Occipital lobe (tissue), 2 donors: ENCODE results near the gene LRRC1. TPM values are rescaled to one million over a fixed set of nuclear protein-coding genes. Genes with fewer than 3 reads are reported as not detected.
A peak's percentile ranks its signal among the peaks of the same experiment; 100 is the strongest.

Experiments
- DNase-seq: peaks from one replicate; lab custom pipeline; 2025; lab: John Stamatoyannopoulos, UW
- total RNA-seq: library from RNA; depleted of rRNA; stranded (reverse); fragments of >200 nt; gene quantifications from one replicate; pipeline ENCODE4 v1.2.3, GENCODE V29; 2014

LRRC1 gene
- total RNA-seq, 1 donor from 2014 or later = 12.0 TPM

GRCh38 chr6:53814353-53814752 is 19.5 kb downstream of the LRRC1 start:
- no peak for DNase-seq

- DNase-seq = no peak
Observed at GRCh38 chr6:53815381-53816119, 20.7 kb downstream of the LRRC1 start.

DNA sequence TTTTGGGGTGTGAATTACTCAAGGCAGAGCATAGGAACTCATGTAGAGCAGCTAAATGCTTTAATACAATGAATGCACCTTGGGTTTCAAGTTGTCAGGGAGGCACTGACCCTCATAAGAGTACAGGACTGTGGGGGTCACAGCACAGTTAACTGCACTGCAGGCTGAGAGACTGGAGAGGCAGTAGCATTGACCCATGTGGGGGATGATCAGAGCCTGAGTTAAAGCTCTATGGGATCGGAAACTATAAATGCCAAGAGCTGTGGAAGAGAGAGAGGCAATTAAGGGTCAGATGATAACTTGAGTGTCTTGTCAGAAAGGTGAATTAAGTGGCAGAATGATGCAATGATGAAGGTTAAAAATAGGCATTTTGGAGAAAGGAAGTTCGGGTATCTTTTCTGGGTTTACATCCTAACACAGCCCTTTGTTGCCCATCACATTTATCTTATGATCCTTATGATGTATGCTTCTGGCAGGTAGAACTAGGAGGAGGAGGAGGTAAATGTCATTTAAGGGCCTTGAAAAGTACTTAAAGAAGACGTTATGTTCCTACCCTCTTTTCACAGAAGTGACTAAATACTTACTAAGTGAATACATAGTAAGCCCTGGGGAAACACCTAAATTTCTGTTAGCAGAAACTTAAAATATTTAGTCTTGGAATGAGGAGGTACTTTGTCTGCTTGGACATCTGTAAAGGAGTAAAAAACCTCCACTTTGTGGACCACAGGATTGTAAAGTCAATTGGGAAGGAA is 24.2 kb downstream of the LRRC1 start:
- no peak for DNase-seq

GRCh38 chr6:53822401-53823125 is 27.8 kb downstream of the LRRC1 start:
- no peak for DNase-seq

GRCh38 chr6:53824714-53825113 is 29.9 kb downstream of the LRRC1 start:
- DNase-seq = no peak

GRCh38 chr6:53825532-53826321 is 30.9 kb downstream of the LRRC1 start:
- DNase-seq = no peak

GRCh38 chr6:53827531-53827930 is 32.7 kb downstream of the LRRC1 start:
- DNase-seq = no peak

DNA sequence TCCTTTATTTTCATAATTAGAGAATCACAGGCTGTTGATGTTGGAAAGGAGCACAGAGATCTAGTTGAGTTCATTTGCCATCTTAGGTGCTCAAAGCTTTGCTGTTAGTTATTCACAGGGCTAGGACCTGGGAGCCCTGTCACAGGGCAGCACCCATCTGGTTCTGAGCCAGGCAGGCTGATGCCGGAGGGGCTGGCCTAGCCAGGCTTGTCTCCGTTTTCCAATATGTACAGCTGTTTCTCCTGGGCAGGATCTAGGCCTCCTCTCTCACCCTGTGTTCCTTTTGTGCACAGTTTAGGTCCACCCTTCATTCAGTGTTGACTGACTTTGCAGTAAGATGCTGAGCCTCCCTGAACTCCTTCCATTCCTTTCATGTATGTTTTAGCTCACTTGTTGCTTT is 33.4 kb downstream of the LRRC1 start:
- DNase-seq = no peak

GRCh38 chr6:53828966-53829697 is 34.3 kb downstream of the LRRC1 start:
- no peak for DNase-seq

GRCh38 chr6:53829698-53830221 is 35.0 kb downstream of the LRRC1 start:
- no peak for DNase-seq

- no peak for DNase-seq
Observed at GRCh38 chr6:53830366-53830765, 35.6 kb downstream of the LRRC1 start.

GRCh38 chr6:53831081-53831869 is 36.5 kb downstream of the LRRC1 start:
- DNase-seq = no peak

DNA sequence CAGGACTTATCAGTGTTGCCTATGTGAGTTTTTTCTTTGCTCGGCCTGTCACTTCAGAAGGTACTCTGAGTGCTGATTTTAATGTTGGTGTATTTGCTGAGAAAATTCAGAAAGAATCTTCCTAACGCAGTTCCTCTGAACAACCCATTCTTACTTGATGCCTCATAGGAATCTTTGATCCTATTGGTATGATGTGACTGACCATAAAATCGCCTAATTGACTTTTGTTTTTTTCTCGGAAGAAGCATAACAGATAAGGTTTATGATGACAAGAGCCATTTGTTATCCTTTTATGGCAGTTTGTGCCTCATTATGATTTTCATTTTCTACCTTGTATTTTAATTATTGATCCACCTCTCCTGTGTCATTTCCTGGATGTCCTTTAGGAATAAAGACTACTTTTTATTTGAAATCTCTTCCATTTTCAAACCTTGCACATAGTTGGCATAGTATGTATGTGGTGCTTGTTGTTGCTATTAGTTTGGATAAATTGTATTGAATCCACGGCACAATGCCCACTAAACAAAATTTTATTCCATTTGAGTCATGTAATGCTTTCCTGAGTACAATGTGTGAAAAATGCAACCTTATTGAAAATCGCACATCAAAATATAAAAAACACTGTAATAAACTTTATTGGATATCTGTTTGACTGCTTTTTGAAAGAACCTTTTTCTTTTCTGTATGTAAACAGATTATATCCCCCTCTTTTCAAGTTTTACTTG is 37.3 kb downstream of the LRRC1 start:
- no peak for DNase-seq

DNA sequence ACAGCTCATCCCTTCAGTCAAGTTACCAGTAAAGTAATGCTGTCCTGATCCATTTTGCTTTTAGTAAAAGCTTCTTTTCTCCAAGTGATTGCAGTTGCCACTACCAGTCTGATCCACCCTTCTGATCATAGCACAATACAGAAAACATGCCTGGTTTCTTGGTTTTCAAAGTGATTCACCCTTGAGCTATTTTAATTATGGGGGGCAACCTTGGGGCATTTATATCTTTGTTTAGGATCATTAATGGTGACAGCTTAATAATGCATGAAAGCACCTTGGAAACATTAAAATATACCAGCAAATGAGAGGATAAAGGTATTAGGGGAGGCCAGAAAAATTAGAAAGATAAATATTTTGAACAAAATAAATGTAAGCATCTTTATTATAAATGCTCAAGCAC is 38.4 kb downstream of the LRRC1 start:
- no peak for DNase-seq

- DNase-seq = no peak
Observed at GRCh38 chr6:53834132-53834531, 39.3 kb downstream of the LRRC1 start.

GRCh38 chr6:53837865-53838769 is 43.3 kb downstream of the LRRC1 start:
- peak; percentile 63 for DNase-seq

- DNase-seq = no peak
Observed at GRCh38 chr6:53840027-53840426, 45.2 kb downstream of the LRRC1 start.
